A673 (cell line): Measurements from ENCODE around the gene PMEPA1.

Experiments used
- EZH2 ChIP-seq: fragments of 200-600 bp; sonication (generic); IDR thresholded peaks from 2 replicates; pipeline ENCODE4 v1.6.1; 2017; ENCODE audit warnings: borderline replicate concordance, low read depth, mild to moderate bottlenecking, mixed read lengths, antibody characterized with exemption, low read length; ENCODE audit not compliant: poor library complexity, severe bottlenecking
- TF ChIP-seq, protein P1 (sequence below): fragments of 300-800, 200-600 bp; sonication (generic); conservative IDR thresholded peaks from 2 replicates; pipeline ENCODE4 v1.5.1; 2017; ENCODE audit warnings: low read depth, mild to moderate bottlenecking, antibody characterized with exemption, low read length, moderate library complexity, mixed read lengths

DNA sequence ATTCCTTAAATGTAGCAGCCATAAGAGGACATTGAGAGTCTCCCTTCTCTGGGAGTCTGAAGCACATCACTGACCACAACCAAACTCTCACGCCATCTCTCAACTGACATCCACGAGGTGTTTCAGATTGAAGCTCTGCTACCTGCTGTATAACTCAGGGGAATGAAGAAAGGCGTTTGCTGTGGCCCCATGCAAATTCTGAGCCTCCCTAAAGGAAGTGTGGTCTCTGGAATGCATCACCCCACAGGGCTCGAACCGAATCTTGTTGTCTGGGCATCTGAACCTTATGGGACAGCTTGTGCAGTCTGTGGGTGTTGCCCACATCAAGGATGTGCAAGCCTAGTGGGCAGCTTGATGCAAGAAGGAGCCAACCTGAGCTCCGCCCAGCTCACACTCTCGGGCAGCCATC, 10.9 kb downstream of the PMEPA1 start:
- TF ChIP-seq EZH2, result no peak
- TF ChIP-seq, protein P1, sequence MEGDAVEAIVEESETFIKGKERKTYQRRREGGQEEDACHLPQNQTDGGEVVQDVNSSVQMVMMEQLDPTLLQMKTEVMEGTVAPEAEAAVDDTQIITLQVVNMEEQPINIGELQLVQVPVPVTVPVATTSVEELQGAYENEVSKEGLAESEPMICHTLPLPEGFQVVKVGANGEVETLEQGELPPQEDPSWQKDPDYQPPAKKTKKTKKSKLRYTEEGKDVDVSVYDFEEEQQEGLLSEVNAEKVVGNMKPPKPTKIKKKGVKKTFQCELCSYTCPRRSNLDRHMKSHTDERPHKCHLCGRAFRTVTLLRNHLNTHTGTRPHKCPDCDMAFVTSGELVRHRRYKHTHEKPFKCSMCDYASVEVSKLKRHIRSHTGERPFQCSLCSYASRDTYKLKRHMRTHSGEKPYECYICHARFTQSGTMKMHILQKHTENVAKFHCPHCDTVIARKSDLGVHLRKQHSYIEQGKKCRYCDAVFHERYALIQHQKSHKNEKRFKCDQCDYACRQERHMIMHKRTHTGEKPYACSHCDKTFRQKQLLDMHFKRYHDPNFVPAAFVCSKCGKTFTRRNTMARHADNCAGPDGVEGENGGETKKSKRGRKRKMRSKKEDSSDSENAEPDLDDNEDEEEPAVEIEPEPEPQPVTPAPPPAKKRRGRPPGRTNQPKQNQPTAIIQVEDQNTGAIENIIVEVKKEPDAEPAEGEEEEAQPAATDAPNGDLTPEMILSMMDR, result no peak
